ENCODE data around the gene LARGE1. TPM values are rescaled to one million over a fixed set of nuclear protein-coding genes. Genes with fewer than 3 reads are reported as not detected.

Gene LARGE1
- total and polyA plus RNA-seq, 2 donors (not counting 1 experiment from before 2014, with no cell fraction given), result 14.1 to 19.2 TPM

GRCh38 chr22:33272871-33273270 lies 647.4 kb downstream of the LARGE1 start:
- DNase-seq (ENCODE audit: low read depth in 2 of 2), result no peak
- Histone ChIP-seq H3K4me2 (ENCODE audit: extremely low read depth, insufficient read depth, low read length) (no peak overlapping the region), H2AFZ (ENCODE audit: low read length) (no peak overlapping the region), H3K27ac (ENCODE audit: insufficient read depth, low read length) (no peak overlapping the region), H3K27me3 (ENCODE audit: control insufficient read depth, insufficient read depth, low read length) (no peaks in the 10 kb centered on the region), H3K9me3 (ENCODE audit: control insufficient read depth, insufficient read depth, low read depth, low read length) (no peaks in the 10 kb centered on the region), H3K4me1 (ENCODE audit: control insufficient read depth, extremely low read depth, insufficient read depth, low read length) (no peaks in the 10 kb centered on the region), H4K20me1 (ENCODE audit: control insufficient read depth, extremely low read depth, insufficient read depth, low read length) (no peaks in the 10 kb centered on the region), H3K9ac (ENCODE audit: insufficient read depth, low read length) (no peak overlapping the region), H3K79me2 (ENCODE audit: control insufficient read depth, insufficient read depth, low read length) (no peaks in the 10 kb centered on the region), H3K4me3 (replicated peaks in 1 of 4; ENCODE audit: control extremely low read depth in 1 of 4, insufficient read depth in 1 of 4, low read depth in 3 of 4, low read length in 4 of 4) (no peak overlapping the region), H3K36me3 (ENCODE audit: control insufficient read depth, insufficient read depth, low read length) (no peaks in the 10 kb centered on the region)
- TF ChIP-seq, protein P1, sequence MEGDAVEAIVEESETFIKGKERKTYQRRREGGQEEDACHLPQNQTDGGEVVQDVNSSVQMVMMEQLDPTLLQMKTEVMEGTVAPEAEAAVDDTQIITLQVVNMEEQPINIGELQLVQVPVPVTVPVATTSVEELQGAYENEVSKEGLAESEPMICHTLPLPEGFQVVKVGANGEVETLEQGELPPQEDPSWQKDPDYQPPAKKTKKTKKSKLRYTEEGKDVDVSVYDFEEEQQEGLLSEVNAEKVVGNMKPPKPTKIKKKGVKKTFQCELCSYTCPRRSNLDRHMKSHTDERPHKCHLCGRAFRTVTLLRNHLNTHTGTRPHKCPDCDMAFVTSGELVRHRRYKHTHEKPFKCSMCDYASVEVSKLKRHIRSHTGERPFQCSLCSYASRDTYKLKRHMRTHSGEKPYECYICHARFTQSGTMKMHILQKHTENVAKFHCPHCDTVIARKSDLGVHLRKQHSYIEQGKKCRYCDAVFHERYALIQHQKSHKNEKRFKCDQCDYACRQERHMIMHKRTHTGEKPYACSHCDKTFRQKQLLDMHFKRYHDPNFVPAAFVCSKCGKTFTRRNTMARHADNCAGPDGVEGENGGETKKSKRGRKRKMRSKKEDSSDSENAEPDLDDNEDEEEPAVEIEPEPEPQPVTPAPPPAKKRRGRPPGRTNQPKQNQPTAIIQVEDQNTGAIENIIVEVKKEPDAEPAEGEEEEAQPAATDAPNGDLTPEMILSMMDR (conservative IDR thresholded peaks at IDR 0.05 in 1 of 2, IDR thresholded peaks at IDR 0.05 in 1 of 2; ENCODE audit: low read depth in 1 of 2, low read length in 2 of 2), result no peak
- no peak for TF ChIP-seq EZH2 (IDR thresholded peaks at IDR 0.05; ENCODE audit: low read length, missing control alignments)

DNA sequence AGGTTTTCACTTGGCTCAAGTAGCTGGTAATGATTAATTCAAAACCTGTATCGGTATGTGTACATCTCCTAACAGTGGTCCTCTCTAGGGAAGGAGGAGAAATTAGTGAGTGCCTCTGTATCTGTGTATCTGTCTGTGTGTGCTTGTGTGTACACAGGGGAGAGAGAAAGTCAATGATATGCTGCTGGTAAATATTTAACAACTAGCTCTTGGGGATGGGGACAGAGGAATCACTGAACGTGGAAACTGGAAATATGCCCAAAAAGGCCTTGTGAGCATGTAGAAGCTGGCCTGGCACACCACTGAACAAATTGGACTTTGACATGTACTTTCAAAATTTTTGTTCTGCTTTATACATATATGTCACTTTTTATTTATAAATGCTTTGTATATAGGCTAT lies 648.1 kb downstream of the LARGE1 start:
- Histone ChIP-seq H2AFZ (ENCODE audit: low read length) (no peak overlapping the region), H3K4me2 (ENCODE audit: extremely low read depth, insufficient read depth, low read length) (no peak overlapping the region), H3K27me3 (ENCODE audit: control insufficient read depth, insufficient read depth, low read length) (no peaks in the 10 kb centered on the region), H3K36me3 (ENCODE audit: control insufficient read depth, insufficient read depth, low read length) (no peaks in the 10 kb centered on the region), H4K20me1 (ENCODE audit: control insufficient read depth, extremely low read depth, insufficient read depth, low read length) (no peaks in the 10 kb centered on the region), H3K4me3 (replicated peaks in 1 of 4; ENCODE audit: control extremely low read depth in 1 of 4, insufficient read depth in 1 of 4, low read depth in 3 of 4, low read length in 4 of 4) (no peak overlapping the region), H3K4me1 (ENCODE audit: control insufficient read depth, extremely low read depth, insufficient read depth, low read length) (no peaks in the 10 kb centered on the region), H3K79me2 (ENCODE audit: control insufficient read depth, insufficient read depth, low read length) (no peaks in the 10 kb centered on the region), H3K9me3 (ENCODE audit: control insufficient read depth, insufficient read depth, low read depth, low read length) (no peaks in the 10 kb centered on the region), H3K9ac (ENCODE audit: insufficient read depth, low read length) (no peak overlapping the region), H3K27ac (ENCODE audit: insufficient read depth, low read length) (no peak overlapping the region)
- TF ChIP-seq, protein P1 (conservative IDR thresholded peaks at IDR 0.05 in 1 of 2, IDR thresholded peaks at IDR 0.05 in 1 of 2; ENCODE audit: low read depth in 1 of 2, low read length in 2 of 2), result no peak
- TF ChIP-seq EZH2 (IDR thresholded peaks at IDR 0.05; ENCODE audit: low read length, missing control alignments), result no peak
- DNase-seq (ENCODE audit: low read depth in 2 of 2), result no peak

- Histone ChIP-seq H4K20me1 (ENCODE audit: control insufficient read depth, extremely low read depth, insufficient read depth, low read length) (no peaks in the 10 kb centered on the region), H2AFZ (ENCODE audit: low read length) (no peak overlapping the region), H3K4me3 (replicated peaks in 1 of 4; ENCODE audit: control extremely low read depth in 1 of 4, insufficient read depth in 1 of 4, low read depth in 3 of 4, low read length in 4 of 4) (no peak overlapping the region), H3K27me3 (ENCODE audit: control insufficient read depth, insufficient read depth, low read length) (no peaks in the 10 kb centered on the region), H3K4me1 (ENCODE audit: control insufficient read depth, extremely low read depth, insufficient read depth, low read length) (no peaks in the 10 kb centered on the region), H3K27ac (ENCODE audit: insufficient read depth, low read length) (no peak overlapping the region), H3K36me3 (ENCODE audit: control insufficient read depth, insufficient read depth, low read length) (no peaks in the 10 kb centered on the region), H3K79me2 (ENCODE audit: control insufficient read depth, insufficient read depth, low read length) (no peaks in the 10 kb centered on the region), H3K9ac (ENCODE audit: insufficient read depth, low read length) (no peak overlapping the region), H3K4me2 (ENCODE audit: extremely low read depth, insufficient read depth, low read length) (no peak overlapping the region), H3K9me3 (ENCODE audit: control insufficient read depth, insufficient read depth, low read depth, low read length) (no peaks in the 10 kb centered on the region)
- no peak for TF ChIP-seq EZH2 (IDR thresholded peaks at IDR 0.05; ENCODE audit: low read length, missing control alignments)
- TF ChIP-seq, protein P1 (conservative IDR thresholded peaks at IDR 0.05 in 1 of 2, IDR thresholded peaks at IDR 0.05 in 1 of 2; ENCODE audit: low read depth in 1 of 2, low read length in 2 of 2), result no peak
- peak; percentile 7 to 54 for DNase-seq (ENCODE audit: low read depth in 2 of 2)
Observed at GRCh38 chr22:33271390-33272161, 648.7 kb downstream of the LARGE1 start.

All from fibroblast of lung (primary cell).